ENCODE data around the gene PRKCQ. TPM values are rescaled to one million over a fixed set of nuclear protein-coding genes. Genes with fewer than 3 reads are reported as not detected.

PRKCQ gene
- total and polyA plus RNA-seq, 2 of the 8 experiments (the other 6 are each of a cell fraction or from before 2014, with no cell fraction given), result 9.1 to 22.6 TPM

GRCh38 chr10:6621536-6621935 lies 41.5 kb upstream of the PRKCQ start:
- Histone ChIP-seq H2BK20ac (ENCODE audit: low read length) (no peak overlapping the region), H3K18ac (ENCODE audit: extremely low read depth, low read length) (no peak overlapping the region), H3K14ac (ENCODE audit: insufficient read length) (no peak overlapping the region), H4K8ac (ENCODE audit: extremely low read depth, insufficient read depth, low read length) (no peak overlapping the region), H3K36me3 (ENCODE audit: control insufficient read depth in 2 of 4, insufficient read depth in 4 of 4, low read length in 3 of 4) (no peaks in the 10 kb centered on the region), H3K79me2 (ENCODE audit: control insufficient read depth in 1 of 2, insufficient read depth in 2 of 2, low read length in 2 of 2) (no peaks in the 10 kb centered on the region), H3K4ac (replicated peaks; ENCODE audit: insufficient read length, low read depth, low read length) (no peak overlapping the region), H2BK15ac (ENCODE audit: low read length) (no peak overlapping the region), H2BK5ac (ENCODE audit: low read depth, low read length) (no peak overlapping the region; the same call in 1 of the 2 replicates), H3K79me1 (ENCODE audit: low read depth, low read length) (no peaks in the 10 kb centered on the region), H2BK120ac (replicated peaks; ENCODE audit: low read depth, low read length) (no peak overlapping the region), H3K23ac (ENCODE audit: insufficient read length) (no peak overlapping the region), H3K9me3 (ENCODE audit: insufficient read depth in 2 of 2, low read depth in 1 of 2, low read length in 1 of 2) (no peaks in the 10 kb centered on the region), H3K56ac (replicated peaks; ENCODE audit: insufficient read length, low read depth, low read length) (no peak overlapping the region), H4K5ac (ENCODE audit: insufficient read length, low read depth, low read length) (no peak overlapping the region), H2AFZ (ENCODE audit: low read length) (no peak overlapping the region), H3K4me1 (replicated peaks in 1 of 4; ENCODE audit: control insufficient read depth in 3 of 4, insufficient read depth in 4 of 4, low read length in 3 of 4) (peaks cover 0 to 15% (median 3%) of the 10 kb centered on the region in 4 experiments; a peak in 3 of 7 replicates), H3K23me2 (ENCODE audit: low read depth, low read length) (no peaks in the 10 kb centered on the region), H2AK5ac (ENCODE audit: low read depth, low read length) (no peak overlapping the region), H3K9ac (replicated peaks in 1 of 4; ENCODE audit: extremely low read depth in 1 of 4, low read depth in 3 of 4, low read length in 3 of 4) (no peak overlapping the region), H2BK12ac (ENCODE audit: low read depth, low read length) (no peak overlapping the region; the same call in 1 of the 2 replicates), H4K91ac (replicated peaks; ENCODE audit: insufficient read length, low read length) (no peak overlapping the region), H3K4me3 (ENCODE audit: extremely low read depth in 1 of 4, insufficient read depth in 2 of 4, low read depth in 3 of 4, low read length in 4 of 4) (no peak overlapping the region), H3K4me2 (ENCODE audit: insufficient read depth in 1 of 2, low read depth in 2 of 2, low read length in 2 of 2) (no peak overlapping the region), H4K20me1 (replicated peaks in 1 of 2; ENCODE audit: control insufficient read depth in 1 of 2, insufficient read depth in 2 of 2, low read length in 2 of 2) (no peaks in the 10 kb centered on the region), H3K27ac (ENCODE audit: low read depth, low read length) (no peak overlapping the region), H3K27me3 (replicated peaks in 1 of 4; ENCODE audit: control insufficient read depth in 3 of 4, extremely low read depth in 1 of 4, insufficient read depth in 3 of 4, low read length in 3 of 4) (no peaks in the 10 kb centered on the region)
- no peak for DNase-seq (ENCODE audit: low read depth in 1 of 2, low spot score in 2 of 2)
- FAIRE-seq, result no peak
- 84% methylated on average over 5 of the region's 5 CpGs; no CpG with 5 or more reads in 1 of the 2 experiments for WGBS, 2 experiments (ENCODE audit: extremely low coverage in 1 of 2, insufficient coverage in 1 of 2, insufficient read length in 1 of 2, insufficient replicate concordance in 2 of 2, low coverage in 1 of 2, low lambda C conversion rate in 2 of 2, missing lambda C conversion rate in 1 of 2)
- POLR2A ChIA-PET (ENCODE audit: partially characterized antibody), result no interaction called here
- no peak for TF ChIP-seq RNF2 (IDR thresholded peaks at IDR 0.05; ENCODE audit: borderline replicate concordance, low read depth, low read length, missing control alignments, poor library complexity, severe bottlenecking)
- TF ChIP-seq CBX5 (IDR thresholded peaks at IDR 0.05; ENCODE audit: low read depth, low read length), result no peak
- peak; percentile 39; the same call in 1 of the 2 replicates for TF ChIP-seq JUN (IDR thresholded peaks at IDR 0.05; ENCODE audit: low read depth, low read length)
- TF ChIP-seq JUND (IDR thresholded peaks at IDR 0.05; ENCODE audit: low read length), result peak; percentile 48; the same call in 1 of the 2 replicates
- CTCF ChIA-PET (ENCODE audit: partially characterized antibody), result interaction anchor here (1.6 kb wide), 1 partner anchor 17 kb away, joined by 4 read pairs; no protein-coding TSS in a partner anchor
